ES-I3 (cell line): ENCODE results near the gene TRPV5.

Experiments
- H3K36me3 ChIP-seq: 2 replicates; pipeline ENCODE4 v1.6.1; 2013; ENCODE audit warnings: mild to moderate bottlenecking, low read length, control low read depth, moderate library complexity; ENCODE audit not compliant: insufficient read depth
- H3K4me1 ChIP-seq: 2 replicates; pipeline ENCODE4 v1.6.1; 2013; ENCODE audit warnings: mild to moderate bottlenecking, control low read depth, low read length; ENCODE audit not compliant: insufficient read depth
- H3K9ac ChIP-seq: 2 replicates; pipeline ENCODE4 v1.6.1; 2013; ENCODE audit warnings: low read depth, mild to moderate bottlenecking, low read length, moderate library complexity
- H3K9me3 ChIP-seq: 2 replicates; pipeline ENCODE4 v1.6.1; 2013; ENCODE audit warnings: mild to moderate bottlenecking, low read length, moderate library complexity; ENCODE audit not compliant: control insufficient read depth, insufficient read depth

TRPV5 gene

DNA sequence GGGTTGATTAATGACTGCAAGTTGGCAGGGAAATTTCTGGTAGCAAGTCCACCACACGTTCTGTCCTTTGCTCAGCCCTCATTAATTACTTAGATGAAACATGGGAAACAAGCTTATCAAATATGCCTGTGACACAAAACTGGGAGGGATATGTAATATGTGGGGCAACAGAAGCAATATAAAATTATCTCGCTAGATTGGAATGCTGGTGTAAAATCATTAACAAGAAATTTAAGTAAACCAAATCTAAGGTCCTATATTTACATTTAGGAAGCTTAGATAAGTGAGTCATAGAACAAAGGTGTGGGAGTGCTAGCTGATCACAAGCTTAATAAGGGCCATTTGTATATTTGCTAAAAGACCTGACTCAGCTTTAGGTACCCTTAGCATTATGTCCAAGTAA is 23.5 kb downstream of the TRPV5 start:
- Histone ChIP-seq H3K4me1 (no peaks in the 10 kb centered on the region), H3K36me3 (no peaks in the 10 kb centered on the region), H3K9me3 (0 out of 2 replicates have a peak, but pooled peaks cover 2% of the 10 kb centered on the region), H3K9ac (no peak overlapping the region)

DNA sequence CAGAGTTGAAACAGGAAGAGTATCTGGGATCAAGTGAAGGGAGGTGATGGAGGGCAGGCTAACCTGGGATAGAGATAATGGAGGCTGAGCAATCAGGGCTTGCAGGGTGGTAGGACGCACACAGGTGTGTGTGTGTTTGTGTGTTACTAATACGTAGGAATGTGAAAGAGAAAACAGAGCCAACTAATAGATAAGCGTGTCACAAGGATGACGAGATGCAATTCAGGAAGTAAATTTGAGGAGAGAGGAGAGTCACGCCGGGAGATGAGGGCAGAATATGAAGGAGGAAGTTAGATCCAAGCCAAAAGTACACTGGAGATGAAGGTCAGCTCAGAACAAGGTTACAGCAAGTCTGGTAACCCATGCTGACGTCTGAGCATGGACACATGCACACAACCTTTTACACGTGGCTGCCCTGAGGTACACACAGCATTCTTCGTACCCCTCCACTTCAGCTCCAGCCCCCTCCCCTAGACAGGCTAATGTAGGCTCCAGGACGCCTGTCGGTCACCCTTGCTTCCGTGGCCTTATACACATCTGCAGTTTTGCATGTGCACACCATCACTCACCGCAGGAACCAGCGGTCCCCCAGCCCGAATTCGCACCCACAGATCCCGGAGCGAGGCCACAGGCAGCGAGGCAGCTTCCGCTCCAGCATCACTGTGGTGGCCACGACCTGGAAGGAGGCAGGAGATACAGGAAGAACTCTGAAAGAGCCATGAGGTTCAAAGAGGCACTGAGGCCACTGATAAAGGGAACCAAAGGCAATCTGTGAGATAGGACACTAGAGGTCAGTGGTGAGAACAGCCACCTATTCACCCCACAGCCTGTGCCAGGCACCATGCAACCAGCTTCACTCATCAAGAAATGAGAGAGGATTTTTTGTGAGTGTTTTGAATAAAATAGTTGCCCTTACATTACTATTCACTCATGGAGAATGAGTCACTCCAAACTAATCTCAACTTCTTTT is 24.3 kb downstream of the TRPV5 start:
- Histone ChIP-seq H3K4me1 (no peaks in the 10 kb centered on the region), H3K36me3 (no peaks in the 10 kb centered on the region), H3K9ac (no peak overlapping the region), H3K9me3 (0 out of 2 replicates have a peak, but pooled peaks cover 2% of the 10 kb centered on the region)

GRCh38 chr7:142908290-142908689 is 25.3 kb downstream of the TRPV5 start:
- Histone ChIP-seq H3K9me3 (peaks cover 6% of the 10 kb centered on the region; the same call in 1 of the 2 replicates), H3K4me1 (no peaks in the 10 kb centered on the region), H3K36me3 (no peaks in the 10 kb centered on the region), H3K9ac (no peak overlapping the region)

DNA sequence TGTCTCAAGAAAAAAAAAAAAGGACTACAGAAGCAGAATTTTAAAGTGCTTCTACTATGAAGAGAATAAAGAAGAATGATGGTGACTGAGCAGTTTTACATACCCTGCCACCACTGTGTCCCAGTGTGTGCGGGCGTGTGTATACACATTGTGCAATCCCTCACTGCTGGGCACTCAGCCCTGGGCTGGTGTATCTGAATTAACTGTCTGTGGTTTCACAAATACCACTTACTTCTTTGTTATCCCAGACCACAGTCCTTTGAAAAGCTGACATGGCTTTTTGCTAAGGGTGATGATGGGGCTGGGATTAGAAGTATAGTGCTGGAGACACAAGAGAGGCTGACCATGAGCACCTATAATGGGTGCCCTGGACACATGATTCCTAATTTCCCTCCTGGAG is 26.9 kb downstream of the TRPV5 start:
- H3K36me3 ChIP-seq, result no peaks in the 10 kb centered on the region
- H3K4me1 ChIP-seq, result no peaks in the 10 kb centered on the region
- no peak overlapping the region for H3K9ac ChIP-seq
- peaks cover 6% of the 10 kb centered on the region; the same call in 1 of the 2 replicates for H3K9me3 ChIP-seq

DNA sequence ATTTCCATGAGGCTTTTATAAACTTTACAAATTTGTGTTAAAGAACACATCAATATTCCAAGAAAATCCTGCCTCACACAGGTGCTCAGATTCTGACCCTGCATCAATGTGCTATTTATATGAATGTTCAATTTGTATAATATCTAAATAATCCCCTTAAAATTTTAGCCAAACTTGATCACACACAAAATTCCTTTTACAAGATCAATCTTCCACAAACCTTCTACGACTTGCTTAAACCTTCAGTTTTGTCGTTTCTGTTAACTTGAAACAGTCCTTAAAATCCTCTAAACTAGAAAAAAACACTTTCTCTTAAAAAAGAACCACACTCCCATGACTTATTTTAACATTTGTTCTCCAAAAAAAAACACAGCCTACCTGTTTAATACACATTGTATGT is 27.8 kb downstream of the TRPV5 start:
- Histone ChIP-seq H3K36me3 (no peaks in the 10 kb centered on the region), H3K9ac (no peak overlapping the region), H3K9me3 (peaks cover 6% of the 10 kb centered on the region; the same call in 1 of the 2 replicates), H3K4me1 (no peaks in the 10 kb centered on the region)

GRCh38 chr7:142904128-142904527 is 29.4 kb downstream of the TRPV5 start:
- no peaks in the 10 kb centered on the region for H3K36me3 ChIP-seq
- H3K9me3 ChIP-seq, result peaks cover 6% of the 10 kb centered on the region; the same call in 1 of the 2 replicates
- H3K4me1 ChIP-seq, result no peaks in the 10 kb centered on the region
- H3K9ac ChIP-seq, result no peak overlapping the region

DNA sequence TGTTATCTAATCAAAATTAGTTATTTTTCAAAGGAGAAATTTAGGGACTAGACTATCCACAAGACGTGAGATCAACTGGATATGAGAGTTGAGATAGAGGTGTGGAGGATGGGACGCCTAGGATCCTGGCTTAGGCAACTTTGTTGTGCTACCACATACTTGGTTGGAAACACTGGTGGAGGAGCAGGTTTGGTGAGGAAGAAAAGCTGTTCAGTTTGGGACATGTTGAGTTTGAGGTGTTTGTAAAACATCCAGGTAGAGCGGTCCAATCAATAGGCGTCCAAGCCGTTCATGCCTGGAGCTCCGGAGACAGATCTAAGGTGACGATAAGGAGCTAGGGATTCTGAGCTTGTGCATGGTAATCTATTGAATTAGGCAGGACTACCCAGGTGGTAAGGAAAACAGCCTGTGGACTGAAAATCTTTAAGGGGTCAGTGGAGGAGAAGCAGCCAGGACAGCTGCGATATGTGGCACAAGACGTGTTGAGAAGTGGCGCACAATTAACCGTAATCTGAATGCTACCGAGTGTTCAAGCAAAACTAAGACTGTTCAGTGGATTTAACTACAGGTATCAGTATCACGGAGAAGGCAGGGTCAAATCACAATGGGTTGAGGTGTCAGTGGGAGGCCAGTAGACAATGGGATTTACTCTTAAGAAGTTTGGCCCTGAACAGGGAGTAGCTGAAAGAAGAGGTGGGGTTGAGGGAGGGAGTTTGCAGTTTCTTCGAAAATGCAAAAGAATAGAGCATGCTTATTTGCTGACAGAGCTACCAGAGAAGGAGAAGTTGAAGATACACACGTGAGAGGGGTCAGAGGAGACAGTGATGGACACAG is 31.9 kb downstream of the TRPV5 start:
- Histone ChIP-seq H3K36me3 (no peaks in the 10 kb centered on the region), H3K9me3 (peaks cover 4% of the 10 kb centered on the region; the same call in 1 of the 2 replicates)

DNA sequence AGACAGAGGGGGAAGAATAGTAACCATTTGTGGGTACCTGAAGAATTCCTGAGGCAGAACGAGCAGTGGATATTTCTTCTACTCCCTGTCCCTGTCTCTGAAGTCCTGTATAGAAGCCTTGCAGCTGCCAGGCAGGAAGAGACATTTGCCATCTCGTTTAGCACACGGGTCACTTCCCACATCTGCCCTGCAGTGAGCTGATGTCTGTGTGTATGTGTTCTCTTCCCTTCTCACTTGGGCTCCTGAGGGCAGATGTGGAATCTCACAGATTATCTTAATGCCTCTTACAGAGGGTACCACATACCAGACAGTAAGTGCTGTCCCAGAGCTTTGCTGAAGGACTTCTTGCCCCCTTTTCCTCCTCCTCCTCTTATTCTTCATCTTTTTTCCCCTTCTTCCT is 33.9 kb downstream of the TRPV5 start:
- Histone ChIP-seq H3K9me3 (peaks cover 4% of the 10 kb centered on the region; the same call in 1 of the 2 replicates), H3K36me3 (no peaks in the 10 kb centered on the region), H3K4me1 (no peaks in the 10 kb centered on the region), H3K9ac (no peak overlapping the region)

More for the DNA sequence above, 31.9 kb downstream of the TRPV5 start:
- Histone ChIP-seq H3K9ac (no peak overlapping the region), H3K4me1 (no peaks in the 10 kb centered on the region)

GRCh38 chr7:142898377-142899170 is 35.0 kb downstream of the TRPV5 start:
- no peak overlapping the region for H3K9ac ChIP-seq
- no peaks in the 10 kb centered on the region for H3K36me3 ChIP-seq
- H3K9me3 ChIP-seq, result peaks cover under 1% of the 10 kb centered on the region; the same call in 1 of the 2 replicates
- H3K4me1 ChIP-seq, result 0 out of 2 replicates have a peak, but pooled peaks cover 3% of the 10 kb centered on the region

- Histone ChIP-seq H3K9me3 (no peaks in the 10 kb centered on the region), H3K9ac (no peak overlapping the region), H3K36me3 (no peaks in the 10 kb centered on the region), H3K4me1 (0 out of 2 replicates have a peak, but pooled peaks cover 3% of the 10 kb centered on the region)
Observed at GRCh38 chr7:142897691-142898090, 35.9 kb downstream of the TRPV5 start.

DNA sequence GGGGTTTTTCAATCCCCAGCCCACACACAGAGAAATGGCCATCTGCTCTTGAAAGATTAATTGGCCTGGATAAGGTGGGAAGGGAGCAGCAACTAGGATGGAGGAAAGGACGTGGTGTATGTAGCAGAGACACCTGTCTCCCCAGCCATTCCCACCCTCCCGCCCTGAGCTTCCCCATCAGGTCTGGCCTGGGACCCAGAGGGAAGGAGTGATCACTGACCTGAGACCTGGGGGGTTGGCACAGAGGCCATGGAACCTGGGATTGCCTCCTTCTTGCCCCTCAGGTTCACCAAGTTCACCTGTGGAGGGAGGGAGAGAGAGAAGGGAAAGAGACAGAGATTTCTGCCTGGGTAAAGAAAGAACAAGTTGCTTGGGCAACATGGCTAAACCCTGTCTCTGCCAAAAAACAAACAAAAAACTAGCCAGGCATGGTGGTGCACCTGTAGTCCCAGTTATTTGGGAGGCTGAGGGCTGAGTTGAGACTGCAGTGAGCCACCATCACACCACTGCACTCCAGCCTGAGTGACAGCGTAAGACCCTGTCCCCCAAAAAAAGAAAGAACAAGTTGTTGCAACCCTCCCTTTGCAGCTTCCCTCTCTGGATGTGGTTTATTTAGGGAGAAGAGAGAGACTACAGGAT is 36.7 kb downstream of the TRPV5 start:
- Histone ChIP-seq H3K4me1 (0 out of 2 replicates have a peak, but pooled peaks cover 3% of the 10 kb centered on the region), H3K9me3 (no peaks in the 10 kb centered on the region), H3K9ac (no peak overlapping the region), H3K36me3 (no peaks in the 10 kb centered on the region)

DNA sequence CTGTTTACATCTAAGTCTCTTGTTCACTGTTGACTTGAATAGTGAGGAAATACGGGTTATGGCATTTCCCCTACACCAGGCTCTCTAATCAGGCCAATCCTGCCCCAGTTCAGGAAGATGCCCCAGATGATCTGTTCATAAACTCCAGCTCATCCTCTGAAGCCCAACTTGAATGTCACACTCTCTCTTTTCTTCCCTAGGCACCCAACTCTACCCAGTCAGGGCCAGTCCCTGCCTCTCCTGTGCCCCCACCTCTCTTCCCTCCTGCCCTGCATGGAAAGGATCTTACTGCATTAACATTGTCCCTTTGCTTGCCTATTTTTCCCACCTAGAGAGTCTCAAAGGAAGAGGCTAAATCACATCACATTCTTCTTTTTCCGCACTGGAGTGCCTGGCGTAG is 37.4 kb downstream of the TRPV5 start:
- Histone ChIP-seq H3K4me1 (0 out of 2 replicates have a peak, but pooled peaks cover 3% of the 10 kb centered on the region), H3K9me3 (no peaks in the 10 kb centered on the region), H3K9ac (no peak overlapping the region), H3K36me3 (no peaks in the 10 kb centered on the region)

DNA sequence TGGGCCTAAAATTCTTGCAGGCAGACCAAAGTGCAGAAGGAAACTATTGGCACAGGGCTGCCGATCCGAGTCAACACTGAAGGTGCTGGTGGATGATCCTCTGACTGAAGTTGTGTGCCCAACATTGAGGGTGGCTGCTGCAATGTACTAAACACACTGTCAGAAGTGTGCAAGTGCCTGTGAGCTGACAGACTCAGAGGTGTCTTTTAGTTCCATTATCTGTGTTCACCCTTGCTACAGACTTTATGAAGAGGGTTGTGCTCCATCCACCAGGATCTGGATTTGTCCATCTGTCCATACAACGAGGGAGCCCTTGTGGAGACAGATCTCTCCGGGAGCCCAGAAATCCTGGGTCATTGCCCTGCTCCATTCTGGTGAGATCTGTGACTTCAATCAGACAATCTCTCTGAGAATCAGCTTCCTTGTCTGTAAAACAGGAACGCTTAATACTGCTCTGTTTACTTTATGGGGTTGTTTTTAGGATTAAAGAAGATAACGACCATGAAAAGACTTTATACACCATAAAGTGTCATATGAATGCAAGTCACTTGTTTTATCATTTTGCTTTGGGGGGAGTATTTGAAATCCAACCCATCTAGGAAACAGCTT is 38.5 kb downstream of the TRPV5 start:
- Histone ChIP-seq H3K9me3 (no peaks in the 10 kb centered on the region), H3K36me3 (no peaks in the 10 kb centered on the region), H3K9ac (no peak overlapping the region), H3K4me1 (0 out of 2 replicates have a peak, but pooled peaks cover 3% of the 10 kb centered on the region)
